ENCODE data around the gene ZNF90. TPM values are rescaled to one million over a fixed set of nuclear protein-coding genes. Genes with fewer than 3 reads are reported as not detected.
"Not testable (repeated sequence)": the region's sequence is repeated elsewhere in the genome, so short reads cannot be mapped to it uniquely, and the experiment has no call there.

The ZNF90 gene
- total and polyA plus RNA-seq, 2 experiments from 2014 or later: 102 to 122 TPM

DNA sequence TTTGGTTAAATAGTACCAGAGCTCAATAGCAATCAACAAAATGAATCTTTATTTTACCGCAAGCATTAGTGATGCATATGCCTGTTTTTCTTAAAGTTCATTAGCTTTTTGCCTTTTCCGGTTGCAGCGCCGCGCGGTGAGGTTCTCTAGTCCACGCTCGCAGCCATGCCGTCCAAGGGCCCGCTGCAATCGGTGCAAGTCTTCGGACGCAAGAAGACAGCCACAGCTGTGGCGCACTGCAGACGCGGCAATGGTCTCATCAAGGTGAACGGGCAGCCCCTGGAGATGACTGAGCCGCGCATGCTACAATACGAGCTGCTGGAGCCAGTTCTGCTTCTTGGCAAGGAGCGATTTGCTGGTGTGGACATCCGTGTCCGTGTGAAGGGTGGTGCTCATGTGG, 47.1 kb downstream of the ZNF90 start:
- Histone ChIP-seq H3F3A (replicated peaks; ENCODE audit: low read depth) (peaks cover 5% of the 10 kb centered on the region; the same call in 1 of the 2 replicates), H3K79me2 (replicated peaks; ENCODE audit: insufficient read depth) (no peaks in the 10 kb centered on the region; the same call in 1 of the 2 replicates), H3K4me3 (no peak overlapping the region), H3K9me2 (ENCODE audit: insufficient read depth) (no peaks in the 10 kb centered on the region), H3K4me1 (ENCODE audit: insufficient read depth) (no peaks in the 10 kb centered on the region), H3K36me3 (ENCODE audit: insufficient read depth) (peaks cover 40% of the 10 kb centered on the region), H2AFZ (no peak overlapping the region), H4K20me1 (replicated peaks; ENCODE audit: insufficient read depth) (no peaks in the 10 kb centered on the region), H3K27ac (ENCODE audit: low read depth) (no peak overlapping the region), H3K4me2 (no peak overlapping the region), H3K27me3 (ENCODE audit: insufficient read depth) (no peaks in the 10 kb centered on the region)
- no peak overlapping the region for H3K4me3 Mint-ChIP-seq
- DNase-seq (ENCODE audit: low spot score) (no peak), ATAC-seq (no peak)
- no peak overlapping the region for H3K27ac Mint-ChIP-seq
- peaks cover 59% of the 10 kb centered on the region for H3K9me3 Mint-ChIP-seq
- no peak; the same call in 1 of the 2 replicates for TF ChIP-seq POLR2AphosphoS5 (IDR thresholded peaks at IDR 0.05; ENCODE audit: low read depth)
- no peak for TF ChIP-seq EZH2phosphoT487 (IDR thresholded peaks at IDR 0.05; ENCODE audit: unreplicated experiment)
- TF ChIP-seq CREB1 (CRISPR knock-in tag; IDR thresholded peaks at IDR 0.05; ENCODE audit: low read depth): no peak
- TF ChIP-seq ZNF331 (CRISPR knock-in tag; IDR thresholded peaks at IDR 0.05; ENCODE audit: low read depth): no peak
- TF ChIP-seq EZH2 (IDR thresholded peaks at IDR 0.05; ENCODE audit: low read depth, unreplicated experiment): no peak
- TF ChIP-seq STAT1 (IDR thresholded peaks at IDR 0.05; ENCODE audit: unreplicated experiment): no peak
- H3K4me1 Mint-ChIP-seq: no peaks in the 10 kb centered on the region
- H3K36me3 Mint-ChIP-seq (ENCODE audit: low read depth): peaks cover 82% of the 10 kb centered on the region
- peaks cover 2% of the 10 kb centered on the region for H3K27me3 Mint-ChIP-seq (ENCODE audit: insufficient read depth, low read depth, poor library complexity)

DNA sequence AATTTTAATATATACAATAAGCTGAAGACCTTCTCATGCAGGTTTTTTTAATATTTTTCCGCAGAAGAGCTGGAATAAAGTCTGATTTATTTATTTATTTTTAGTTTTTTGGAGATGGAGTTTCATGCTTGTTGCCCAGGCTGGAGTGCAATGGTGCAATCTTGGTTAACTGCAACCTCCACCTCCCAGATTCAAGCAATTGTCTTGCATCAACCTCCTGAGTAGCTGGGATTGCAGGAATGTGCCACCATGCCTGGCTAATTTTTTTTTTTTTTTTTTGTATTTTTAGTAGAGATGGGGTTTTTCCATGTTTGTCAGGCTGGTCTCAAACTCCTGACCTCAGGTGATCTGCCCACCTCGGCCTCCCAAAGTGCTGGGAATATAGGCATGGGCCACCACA, 55.1 kb downstream of the ZNF90 start:
- not testable (repeated sequence) for H3K4me3 Mint-ChIP-seq; H3K4me3 ChIP-seq; H3K27me3 Mint-ChIP-seq (ENCODE audit: insufficient read depth, low read depth, poor library complexity); H3K27me3 ChIP-seq (ENCODE audit: insufficient read depth); H3K79me2 ChIP-seq (replicated peaks; ENCODE audit: insufficient read depth); H3K36me3 ChIP-seq (ENCODE audit: insufficient read depth); H3K9me2 ChIP-seq (ENCODE audit: insufficient read depth); H4K20me1 ChIP-seq (replicated peaks; ENCODE audit: insufficient read depth); H2AFZ ChIP-seq; H3F3A ChIP-seq (replicated peaks; ENCODE audit: low read depth)
- Mint-ChIP-seq H3K36me3 (ENCODE audit: low read depth) (peaks cover 23% of the 10 kb centered on the region), H3K4me1 (peaks cover 21% of the 10 kb centered on the region), H3K27ac (peak overlapping the region; percentile 89; the same call in 1 of the 2 replicates), H3K9me3 (peaks cover 21% of the 10 kb centered on the region)
- Histone ChIP-seq H3K27ac (ENCODE audit: low read depth) (peak overlapping the region; percentile 23), H3K4me1 (ENCODE audit: insufficient read depth) (peaks cover 23% of the 10 kb centered on the region), H3K4me2 (peak overlapping the region; percentile 16; the same call in 1 of the 2 replicates)
- ATAC-seq: peak; percentile 46; the same call in 2 of the 3 replicates
- DNase-seq (ENCODE audit: low spot score): peak; percentile 45

DNA sequence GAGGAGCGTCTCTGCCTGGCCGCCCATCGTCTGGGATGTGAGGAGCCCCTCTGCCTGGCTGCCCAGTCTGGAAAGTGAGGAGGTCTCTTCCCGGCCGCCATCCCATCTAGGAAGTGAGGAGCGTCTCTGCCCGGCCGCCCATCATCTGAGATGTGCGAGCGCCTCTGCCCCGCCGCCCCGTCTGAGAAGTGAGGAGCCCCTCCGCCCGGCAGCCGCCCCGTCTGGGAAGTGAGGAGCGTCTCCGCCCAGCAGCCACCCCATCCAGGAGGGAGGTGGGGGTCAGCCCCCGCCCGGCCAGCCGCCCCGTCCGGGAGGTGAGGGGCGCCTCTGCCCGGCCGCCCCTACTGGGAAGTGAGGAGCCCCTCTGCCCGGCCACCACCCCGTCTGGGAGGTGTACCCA, 59.9 kb downstream of the ZNF90 start:
- ATAC-seq; H4K20me1 ChIP-seq (replicated peaks; ENCODE audit: insufficient read depth); H3K27ac Mint-ChIP-seq; DNase-seq (ENCODE audit: low spot score); H3K27me3 ChIP-seq (ENCODE audit: insufficient read depth); H3K27me3 Mint-ChIP-seq (ENCODE audit: insufficient read depth, low read depth, poor library complexity); H3K4me3 Mint-ChIP-seq; H3K36me3 ChIP-seq (ENCODE audit: insufficient read depth); H3F3A ChIP-seq (replicated peaks; ENCODE audit: low read depth); H3K27ac ChIP-seq (ENCODE audit: low read depth); H3K4me2 ChIP-seq; H3K79me2 ChIP-seq (replicated peaks; ENCODE audit: insufficient read depth); H2AFZ ChIP-seq; H3K9me2 ChIP-seq (ENCODE audit: insufficient read depth); H3K4me3 ChIP-seq: not testable (repeated sequence)
- Mint-ChIP-seq H3K36me3 (ENCODE audit: low read depth) (peaks cover 20% of the 10 kb centered on the region), H3K4me1 (peaks cover 15% of the 10 kb centered on the region), H3K9me3 (peaks cover 28% of the 10 kb centered on the region)
- peaks cover 23% of the 10 kb centered on the region for H3K4me1 ChIP-seq (ENCODE audit: insufficient read depth)

All from GM23338 (cell line).